Endothelial cell of umbilical vein (primary cell): ENCODE measurements around the gene FXYD4. TPM values are rescaled to one million over a fixed set of nuclear protein-coding genes. Genes with fewer than 3 reads are reported as not detected.

Experiments
- BruUV-seq: library from RNA; stranded (reverse); fragments of 400-500 nt; replicated peaks from 2 replicates; lab custom pipeline; 2021; lab: Mats Ljungman, UMichigan
- CTCF ChIA-PET: fragments of 300-600, 350-600 bp; sonication (Branson Sonifier 250); formaldehyde crosslinking; loops from one replicate; lab custom pipeline; 2021; ENCODE audit warnings: antibody characterized with exemption, inconsistent platforms; lab: Charles Lee
- POLR2A ChIA-PET: fragments of 300-600, 350-600 bp; sonication (Branson Sonifier 250); formaldehyde crosslinking; loops from one replicate; lab custom pipeline; 2021; ENCODE audit warnings: antibody characterized with exemption, inconsistent platforms; lab: Charles Lee
- DNase-seq: peaks from one replicate; pipeline ENCODE4 v3.0.0-alpha.2; 2011; ENCODE audit warnings: low read depth, low spot score
- FAIRE-seq: peaks from 2 replicates; lab custom pipeline; 2011; peaks lifted over from hg19 to GRCh38; lab: Jason Lieb, UNC
- H2AFZ ChIP-seq: 2 replicates; pipeline ENCODE4 v1.6.0; 2012; ENCODE audit warnings: low read depth, low read length, control low read depth, inconsistent platforms
- H3K27ac ChIP-seq: 2 replicates; pipeline ENCODE4 v1.5.1; 2011; ENCODE audit warnings: low read depth, mild to moderate bottlenecking, control low read depth, low read length, moderate library complexity; ENCODE audit not compliant: insufficient read depth
- H3K27me3 ChIP-seq, 2 experiments: 2 replicates each; pipeline versions ENCODE4 v1.6.0 to v1.6.1; 2011; ENCODE audit warnings: low read length in 2 of 2, mixed read lengths in 1 of 2; ENCODE audit not compliant: control insufficient read depth in 2 of 2, insufficient read depth in 2 of 2
- H3K36me3 ChIP-seq, 2 experiments: 2 replicates in 1 of 2; 3 replicates in 1 of 2; pipeline ENCODE4 v1.5.1; 2011; ENCODE audit warnings: low read length in 2 of 2, mild to moderate bottlenecking in 1 of 2, moderate library complexity in 1 of 2; ENCODE audit not compliant: control insufficient read depth in 2 of 2, insufficient read depth in 2 of 2; ENCODE audit errors: extremely low read depth in 1 of 2
- H3K4me1 ChIP-seq: 3 replicates; pipeline ENCODE4 v1.5.1; 2011; ENCODE audit warnings: mild to moderate bottlenecking, low read length; ENCODE audit not compliant: control insufficient read depth, insufficient read depth; ENCODE audit errors: extremely low read depth
- H3K4me2 ChIP-seq: 2 replicates; pipeline ENCODE4 v1.6.1; 2011; ENCODE audit warnings: low read length, control low read depth, mixed read lengths; ENCODE audit not compliant: insufficient read depth
- H3K4me3 ChIP-seq, 3 experiments: fragments of 200-600 bp in 1 of 3; sonication (generic), shearing (Covaris generic) in 1 of 3; replicated peaks in 1 of 3; 2 replicates each; pipeline ENCODE4 v1.5.1; 2011 to 2016; ENCODE audit warnings: control low read depth in 3 of 3, low read length in 3 of 3, mild to moderate bottlenecking in 2 of 3, inconsistent platforms in 1 of 3, low read depth in 1 of 3, moderate library complexity in 1 of 3; ENCODE audit not compliant: insufficient read depth in 1 of 3
- H3K79me2 ChIP-seq: 2 replicates; pipeline ENCODE4 v1.6.0; 2012; ENCODE audit warnings: low read length, inconsistent platforms; ENCODE audit not compliant: control insufficient read depth, insufficient read depth
- H3K9ac ChIP-seq: replicated peaks from 2 replicates; pipeline ENCODE3; 2011; ENCODE audit warnings: low read length, control low read depth; ENCODE audit not compliant: insufficient read depth; ENCODE audit errors: extremely low read depth
- H3K9me1 ChIP-seq: replicated peaks from 3 replicates; pipeline ENCODE4 v1.6.0; 2011; ENCODE audit warnings: mild to moderate bottlenecking, low read length; ENCODE audit not compliant: control insufficient read depth, insufficient read depth; ENCODE audit errors: extremely low read depth
- H3K9me3 ChIP-seq: replicated peaks from 2 replicates; pipeline ENCODE4 v1.5.1; 2012; ENCODE audit warnings: low read length, inconsistent platforms; ENCODE audit not compliant: control insufficient read depth, insufficient read depth
- H4K20me1 ChIP-seq: replicated peaks from 2 replicates; pipeline ENCODE3; 2011; ENCODE audit warnings: mild to moderate bottlenecking, low read length; ENCODE audit not compliant: control insufficient read depth, insufficient read depth; ENCODE audit errors: extremely low read depth
- EZH2 ChIP-seq: IDR thresholded peaks from 2 replicates; pipeline ENCODE4 v1.6.1; 2012; ENCODE audit warnings: borderline replicate concordance, low read depth, mild to moderate bottlenecking, moderate library complexity, low read length, inconsistent platforms; ENCODE audit not compliant: severe bottlenecking
- POLR2A ChIP-seq: IDR thresholded peaks from 2 replicates; pipeline ENCODE4 v1.6.1; 2012; ENCODE audit warnings: low read depth, mild to moderate bottlenecking, control low read depth, low read length
- POLR2AphosphoS5 ChIP-seq: IDR thresholded peaks from 2 replicates; pipeline ENCODE4 v1.6.1; 2012; ENCODE audit warnings: low read depth, mild to moderate bottlenecking, control low read depth, low read length, moderate library complexity; ENCODE audit not compliant: insufficient read depth
- dilution Hi-C: fragments of 300-500 bp; cut with MboI; formaldehyde crosslinking; loops from one replicate; pipeline ENCODE4 v1.15.0; 2019; ENCODE audit warnings: low sequenced_read_pairs; ENCODE audit not compliant: extremely low pct_ligation_motif_present
- intact Hi-C: fragments of 100-400 bp; cut with micrococcal nuclease; formaldehyde crosslinking; loops from one replicate; pipeline ENCODE4 v1.10.0; 2022
- polyA plus RNA-seq, 4 experiments: library from polyadenylated mRNA; depleted of rRNA in 3 of 4; stranded (reverse) in 3 of 4; unstranded in 1 of 4; fragments of >200 nt; gene quantifications; 2 replicates each; pipeline versions ENCODE4 v1.2.1 to v1.2.3, GENCODE V29; 2011 to 2012; ENCODE audit warnings: missing spikeins in 1 of 4
- total RNA-seq: library from RNA; stranded (reverse); gene quantifications from 2 replicates; pipeline ENCODE4 v1.2.3, GENCODE V29; 2021
- TF ChIP-seq, protein P1 (sequence below): IDR thresholded peaks from 2 replicates; pipeline ENCODE4 v1.6.1; 2011; ENCODE audit not compliant: insufficient read depth, insufficient read length
- TF ChIP-seq, protein P2 (sequence below), 2 donors: IDR thresholded peaks; 1 replicate in 1 of 2; 2 replicates in 1 of 2; pipeline ENCODE4 v1.5.1; 2011; ENCODE audit warnings: low read length in 2 of 2, mild to moderate bottlenecking in 2 of 2, moderate library complexity in 2 of 2, control low read depth in 1 of 2, inconsistent platforms in 1 of 2, low read depth in 1 of 2; ENCODE audit not compliant: insufficient read depth in 1 of 2; ENCODE audit errors: extremely low read depth in 1 of 2

FXYD4 gene
- total and polyA plus RNA-seq, 2 donors (not counting 3 experiments of a cell fraction or from before 2014, with no cell fraction given): not detected

DNA sequence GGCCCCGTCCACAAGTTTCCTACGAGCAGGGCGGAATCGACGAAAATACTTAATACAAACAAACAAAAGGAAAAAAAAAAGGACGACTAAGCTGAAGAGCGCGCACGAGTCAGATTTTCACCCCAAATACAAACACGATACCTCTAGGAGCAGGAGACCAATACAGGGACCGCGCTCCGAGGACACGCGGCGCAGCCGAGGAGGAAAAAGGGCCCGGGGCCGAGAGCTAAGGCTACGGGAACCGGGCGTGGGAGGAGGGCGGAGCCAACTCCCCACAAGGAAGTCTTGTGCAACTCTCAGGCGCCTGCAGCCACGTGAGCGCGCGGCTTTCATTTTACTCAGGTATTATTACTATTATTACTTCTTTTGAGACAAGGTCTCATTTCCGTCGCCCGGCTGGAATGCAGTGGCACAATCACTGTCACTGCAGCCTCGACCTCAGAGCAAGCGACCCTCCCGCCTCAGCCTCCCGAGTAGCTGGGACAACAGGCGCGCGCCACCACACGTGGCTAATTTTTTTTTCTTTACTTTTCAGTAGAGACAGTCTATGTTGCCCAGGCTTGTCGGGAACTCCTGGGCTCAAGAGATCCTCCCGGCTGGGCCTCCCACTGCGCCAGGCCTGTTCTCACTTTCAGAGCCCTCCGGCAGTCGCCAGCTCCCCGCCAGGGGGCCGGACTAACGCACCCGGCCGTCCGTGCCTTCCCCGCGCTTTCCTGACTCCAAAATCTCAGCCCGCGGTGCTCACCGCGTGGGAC, 36.3 kb downstream of the FXYD4 start:
- Histone ChIP-seq H3K4me3 (peak overlapping the region; percentile 70 to 89 (median 80)), H3K27me3 (no peaks in the 10 kb centered on the region), H3K9me1 (no peaks in the 10 kb centered on the region), H4K20me1 (no peaks in the 10 kb centered on the region), H3K4me1 (peaks cover 23% of the 10 kb centered on the region), H3K9ac (peak overlapping the region; percentile 96), H3K9me3 (no peaks in the 10 kb centered on the region), H3K79me2 (peaks cover 58% of the 10 kb centered on the region), H3K36me3 (peaks cover 0 to 2% of the 10 kb centered on the region in 2 experiments), H3K27ac (peak overlapping the region; percentile 97), H3K4me2 (peak overlapping the region; percentile 78), H2AFZ (no peak overlapping the region)
- DNase-seq (peak; percentile 83), FAIRE-seq (peak; percentile 85)
- BruUV-seq: TSS peak; percentile 44
- CTCF ChIA-PET: interaction anchor here (0.6 to 1.7 kb wide), 8 partner anchors 9 to 52 kb away, joined by 3 to 17 read pairs (median 4); partner anchors contain the start of gene ZNF487
- dilution Hi-C loops (no loop called here), intact Hi-C loops (loop anchor here (1.0 to 5.0 kb wide), 2 partner anchors 29 to 270 kb away; partner anchors contain the start of gene CSGALNACT2)
- POLR2A ChIA-PET: interaction anchor here (0.6 to 1.1 kb wide), 3 partner anchors 12 to 1588 kb away, joined by 3 to 4 read pairs (median 3); no protein-coding TSS in a partner anchor
- no peak for TF ChIP-seq EZH2
- TF ChIP-seq, protein P1, sequence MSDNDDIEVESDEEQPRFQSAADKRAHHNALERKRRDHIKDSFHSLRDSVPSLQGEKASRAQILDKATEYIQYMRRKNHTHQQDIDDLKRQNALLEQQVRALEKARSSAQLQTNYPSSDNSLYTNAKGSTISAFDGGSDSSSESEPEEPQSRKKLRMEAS: peak; percentile 65
- TF ChIP-seq, protein P2, sequence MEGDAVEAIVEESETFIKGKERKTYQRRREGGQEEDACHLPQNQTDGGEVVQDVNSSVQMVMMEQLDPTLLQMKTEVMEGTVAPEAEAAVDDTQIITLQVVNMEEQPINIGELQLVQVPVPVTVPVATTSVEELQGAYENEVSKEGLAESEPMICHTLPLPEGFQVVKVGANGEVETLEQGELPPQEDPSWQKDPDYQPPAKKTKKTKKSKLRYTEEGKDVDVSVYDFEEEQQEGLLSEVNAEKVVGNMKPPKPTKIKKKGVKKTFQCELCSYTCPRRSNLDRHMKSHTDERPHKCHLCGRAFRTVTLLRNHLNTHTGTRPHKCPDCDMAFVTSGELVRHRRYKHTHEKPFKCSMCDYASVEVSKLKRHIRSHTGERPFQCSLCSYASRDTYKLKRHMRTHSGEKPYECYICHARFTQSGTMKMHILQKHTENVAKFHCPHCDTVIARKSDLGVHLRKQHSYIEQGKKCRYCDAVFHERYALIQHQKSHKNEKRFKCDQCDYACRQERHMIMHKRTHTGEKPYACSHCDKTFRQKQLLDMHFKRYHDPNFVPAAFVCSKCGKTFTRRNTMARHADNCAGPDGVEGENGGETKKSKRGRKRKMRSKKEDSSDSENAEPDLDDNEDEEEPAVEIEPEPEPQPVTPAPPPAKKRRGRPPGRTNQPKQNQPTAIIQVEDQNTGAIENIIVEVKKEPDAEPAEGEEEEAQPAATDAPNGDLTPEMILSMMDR (IDR thresholded peaks at IDR 0.05; ENCODE audit: extremely low read depth in 1 of 2, insufficient read depth in 1 of 2, low read depth in 1 of 2, low read length in 2 of 2): peak; percentile 40 to 74
- TF ChIP-seq POLR2A: peak; percentile 68
- TF ChIP-seq POLR2AphosphoS5: peak; percentile 67
